CD4-positive, CD25-positive, alpha-beta regulatory T cell (primary cell): ENCODE measurements around the gene BPIFB2. TPM values are rescaled to one million over a fixed set of nuclear protein-coding genes. Genes with fewer than 3 reads are reported as not detected.

Experiments used
- ATAC-seq, 2 donors: fragments of 150-1000 bp; cut with Tn5 transposase; one replicate each; pipeline ENCODE4 v1.10.0; 2021; ENCODE audit warnings: low read depth in 2 of 2, moderate number of reproducible peaks in 2 of 2, moderate library complexity in 1 of 2
- DNase-seq, 3 donors: peaks; one replicate each; pipeline versions ENCODE4 v3.0.0 to v3.0.0-alpha.2; 2012 to 2022; ENCODE audit warnings: mixed read lengths in 1 of 3
- H3K27ac ChIP-seq: one replicate; pipeline ENCODE4 v1.7.0; 2013; ENCODE audit warnings: mild to moderate bottlenecking, low read length; ENCODE audit not compliant: insufficient read depth, poor library complexity, severe bottlenecking
- H3K27me3 ChIP-seq: one replicate; pipeline ENCODE4 v1.7.0; 2013; ENCODE audit warnings: low read length; ENCODE audit not compliant: control insufficient read depth, insufficient read depth
- H3K36me3 ChIP-seq: one replicate; pipeline ENCODE4 v1.7.0; 2013; ENCODE audit warnings: mild to moderate bottlenecking, low read length, moderate library complexity; ENCODE audit not compliant: control insufficient read depth, insufficient read depth
- H3K4me1 ChIP-seq: 2 replicates; pipeline ENCODE4 v1.7.0; 2013; ENCODE audit warnings: mild to moderate bottlenecking, low read length; ENCODE audit not compliant: insufficient read depth, control insufficient read depth, poor library complexity, severe bottlenecking
- H3K4me3 ChIP-seq: one replicate; pipeline ENCODE4 v1.7.0; 2013; ENCODE audit warnings: low read depth, mild to moderate bottlenecking, low read length, moderate library complexity
- H3K9me3 ChIP-seq, 2 experiments: 1 replicate in 1 of 2; 2 replicates in 1 of 2; pipeline ENCODE4 v1.7.0; 2013; ENCODE audit warnings: low read length in 2 of 2, mild to moderate bottlenecking in 1 of 2, moderate library complexity in 1 of 2; ENCODE audit not compliant: control insufficient read depth in 2 of 2
- H3K27ac Mint-ChIP-seq, 3 donors: one replicate each; pipeline ENCODE4 v1.8.0; 2020 to 2022; ENCODE audit warnings: mild to moderate bottlenecking in 3 of 3, mixed read lengths in 3 of 3, moderate library complexity in 2 of 3
- H3K27me3 Mint-ChIP-seq: one replicate; pipeline ENCODE4 v1.8.0; 2022; ENCODE audit warnings: mild to moderate bottlenecking, mixed read lengths
- H3K36me3 Mint-ChIP-seq: one replicate; pipeline ENCODE4 v1.8.0; 2020; ENCODE audit warnings: mixed read lengths
- H3K4me1 Mint-ChIP-seq, 4 donors: one replicate each; pipeline ENCODE4 v1.8.0; 2020 to 2022; ENCODE audit warnings: mixed read lengths in 4 of 4, mild to moderate bottlenecking in 1 of 4
- H3K4me3 Mint-ChIP-seq, 4 donors: one replicate each; pipeline ENCODE4 v1.8.0; 2020 to 2022; ENCODE audit warnings: mild to moderate bottlenecking in 4 of 4, mixed read lengths in 4 of 4, moderate library complexity in 3 of 4
- H3K9me3 Mint-ChIP-seq, 7 donors: one replicate each; pipeline ENCODE4 v1.8.0; 2020 to 2022; ENCODE audit warnings: mixed read lengths in 7 of 7, mild to moderate bottlenecking in 3 of 7, moderate library complexity in 2 of 7
- polyA plus RNA-seq, 4 donors: library from polyadenylated mRNA; unstranded; fragments of 300-500 nt; fragmentation: Illumina TruSeq; gene quantifications; one replicate each; pipeline ENCODE4 v1.2.3, GENCODE V29; 2021
- total RNA-seq: library from RNA; stranded (reverse); gene quantifications from one replicate; pipeline ENCODE4 v1.2.3, GENCODE V29; 2022

The BPIFB2 gene
- total and polyA plus RNA-seq, 5 donors from 2014 or later: not detected

DNA sequence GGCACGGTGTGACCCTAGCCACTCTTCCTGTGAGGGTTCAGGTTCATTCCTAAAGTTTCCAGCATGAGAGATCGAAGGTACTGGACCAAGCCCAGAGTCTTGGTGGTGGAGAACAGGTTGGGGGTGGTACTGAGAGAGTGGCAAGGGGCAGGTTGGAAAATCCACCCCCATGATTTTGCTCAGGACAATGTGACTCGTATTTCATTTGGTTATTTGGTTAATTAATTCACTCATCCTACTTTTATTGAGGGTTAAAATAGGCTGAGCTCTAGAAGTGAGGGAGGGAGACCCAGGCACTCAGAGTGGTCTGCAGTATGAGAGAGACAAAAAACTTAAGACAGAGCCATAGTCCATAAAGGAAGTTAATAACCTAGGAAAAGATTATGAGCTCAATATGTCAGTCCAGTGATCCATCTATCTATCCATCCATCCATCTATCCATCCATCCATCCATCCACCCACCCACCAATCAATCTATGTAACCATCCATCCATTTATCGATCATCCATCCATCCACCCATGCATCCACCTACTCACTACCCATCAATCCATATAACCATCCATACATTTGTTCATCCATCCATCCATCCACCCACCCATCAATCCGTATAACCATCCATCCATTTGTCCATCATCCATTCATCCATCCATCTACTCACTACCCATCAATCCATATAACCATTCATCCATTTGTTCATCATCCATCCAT is 17.3 kb downstream of the BPIFB2 start:
- Mint-ChIP-seq H3K36me3 (no peaks in the 10 kb centered on the region), H3K4me1 (peaks cover 0 to 3% (median 0%) of the 10 kb centered on the region in 4 donors), H3K4me3 (no peak overlapping the region), H3K27ac (no peak overlapping the region), H3K27me3 (no peaks in the 10 kb centered on the region), H3K9me3 (no peaks in the 10 kb centered on the region)
- DNase-seq: no peak
- Histone ChIP-seq H3K4me1 (no peaks in the 10 kb centered on the region), H3K27me3 (no peaks in the 10 kb centered on the region), H3K27ac (no peak overlapping the region), H3K4me3 (no peak overlapping the region), H3K36me3 (no peaks in the 10 kb centered on the region), H3K9me3 (no peaks in the 10 kb centered on the region)
- ATAC-seq: no peak

- Histone ChIP-seq H3K27ac (no peak overlapping the region), H3K36me3 (no peaks in the 10 kb centered on the region), H3K9me3 (no peaks in the 10 kb centered on the region), H3K27me3 (no peaks in the 10 kb centered on the region), H3K4me3 (no peak overlapping the region), H3K4me1 (no peaks in the 10 kb centered on the region)
- ATAC-seq (no peak), DNase-seq (no peak)
- H3K4me3 Mint-ChIP-seq: no peak overlapping the region
- H3K36me3 Mint-ChIP-seq: no peaks in the 10 kb centered on the region
- no peaks in the 10 kb centered on the region for H3K9me3 Mint-ChIP-seq
- H3K27me3 Mint-ChIP-seq: no peaks in the 10 kb centered on the region
- H3K27ac Mint-ChIP-seq: no peak overlapping the region
- peaks cover 0 to 3% (median 0%) of the 10 kb centered on the region in 4 donors for H3K4me1 Mint-ChIP-seq
Observed at GRCh38 chr20:33025318-33025876, 17.9 kb downstream of the BPIFB2 start.

DNA sequence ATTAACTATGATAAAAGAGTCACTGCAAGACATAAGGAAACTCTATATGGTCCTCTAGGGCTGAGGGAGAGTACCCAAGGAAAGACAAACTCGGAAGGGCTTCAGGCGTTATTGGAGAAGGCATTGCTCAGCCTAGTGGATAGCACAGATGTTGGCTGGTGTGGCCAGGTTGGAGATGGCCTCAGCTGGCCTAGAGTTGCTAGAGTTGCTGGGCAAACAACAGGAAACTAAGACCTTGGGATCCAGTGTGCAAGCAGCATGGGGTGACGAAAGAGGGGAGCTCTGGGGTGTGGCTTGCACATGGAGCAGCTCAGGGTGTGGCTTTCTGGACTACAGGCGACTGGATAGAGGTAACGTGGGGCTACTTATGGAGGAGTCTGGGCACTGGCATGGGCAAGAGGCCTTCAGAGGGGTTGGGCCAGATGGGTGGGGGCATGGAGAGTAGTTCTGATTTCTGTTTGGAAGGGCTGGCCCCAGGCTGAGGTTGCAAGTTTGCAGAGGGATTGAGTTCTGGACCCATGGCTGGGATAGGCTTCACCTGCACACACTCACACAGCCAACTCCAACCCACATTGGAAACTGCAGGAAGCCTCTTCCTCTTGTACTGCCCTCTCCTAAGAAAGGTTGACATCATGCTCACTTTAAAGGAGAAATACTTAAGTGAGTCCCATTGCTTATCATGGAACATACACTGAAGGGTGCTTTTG is 18.7 kb downstream of the BPIFB2 start:
- no peak overlapping the region for H3K27ac ChIP-seq
- H3K4me3 Mint-ChIP-seq: no peak overlapping the region
- no peaks in the 10 kb centered on the region for H3K27me3 Mint-ChIP-seq
- H3K4me1 Mint-ChIP-seq: peaks cover 0 to 3% (median 0%) of the 10 kb centered on the region in 4 donors
- H3K27ac Mint-ChIP-seq: no peak overlapping the region
- no peaks in the 10 kb centered on the region for H3K36me3 Mint-ChIP-seq
- H3K36me3 ChIP-seq: no peaks in the 10 kb centered on the region
- DNase-seq: no peak
- H3K4me3 ChIP-seq: no peak overlapping the region
- no peak for ATAC-seq
- H3K27me3 ChIP-seq: no peaks in the 10 kb centered on the region
- H3K9me3 Mint-ChIP-seq: no peaks in the 10 kb centered on the region
- no peaks in the 10 kb centered on the region for H3K4me1 ChIP-seq
- H3K9me3 ChIP-seq: no peaks in the 10 kb centered on the region

DNA sequence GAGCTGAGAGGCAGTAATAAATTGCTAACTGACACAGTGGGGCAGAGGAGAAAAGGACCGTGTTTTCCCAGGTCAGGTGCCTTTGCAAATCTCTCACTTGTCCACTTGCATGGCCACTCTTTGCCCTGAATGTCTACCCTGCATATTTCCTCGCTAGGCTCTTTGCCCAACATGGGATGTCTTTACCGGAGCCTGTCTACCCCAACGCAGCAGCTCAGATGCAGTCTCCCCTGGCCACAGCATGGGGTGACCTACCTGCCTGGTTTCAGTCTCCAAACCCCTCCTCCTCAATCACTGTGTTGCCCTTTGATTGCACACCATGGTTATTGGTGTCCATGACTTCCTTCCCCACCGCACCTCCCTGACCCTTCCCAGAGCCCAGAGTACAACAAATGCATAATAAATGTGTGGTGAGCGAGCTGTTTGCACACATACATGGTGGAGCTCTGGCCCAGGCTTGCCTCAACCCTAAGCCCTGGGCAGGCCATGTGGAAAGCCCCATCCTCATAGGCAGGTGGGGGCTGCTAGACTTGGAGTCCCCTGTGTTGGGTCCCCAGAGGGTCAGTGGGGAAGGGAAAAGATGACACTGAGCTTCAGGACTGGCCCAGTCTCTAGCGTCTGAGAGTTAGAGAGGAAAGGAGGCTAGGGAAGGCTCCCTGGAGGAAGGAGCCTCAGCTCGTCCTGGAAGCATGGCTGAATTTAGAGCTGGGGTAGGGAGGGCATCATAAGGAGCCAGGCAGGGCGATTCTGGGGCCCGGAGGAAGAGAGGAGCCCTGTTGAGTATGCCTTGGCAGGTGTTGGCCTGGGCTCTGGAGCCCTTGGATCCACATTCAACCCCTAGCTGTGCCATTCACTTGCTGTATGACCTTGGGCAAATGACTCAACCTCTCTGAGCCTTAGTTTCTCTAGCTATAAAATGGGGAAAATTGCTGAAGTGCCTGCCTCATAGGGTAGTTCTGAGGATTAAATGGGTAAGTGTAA is 19.6 kb downstream of the BPIFB2 start:
- Histone ChIP-seq H3K27ac (no peak overlapping the region), H3K4me1 (no peaks in the 10 kb centered on the region), H3K9me3 (no peaks in the 10 kb centered on the region), H3K27me3 (no peaks in the 10 kb centered on the region), H3K4me3 (no peak overlapping the region), H3K36me3 (no peaks in the 10 kb centered on the region)
- Mint-ChIP-seq H3K4me1 (peaks cover 0 to under 1% (median 0%) of the 10 kb centered on the region in 4 donors), H3K36me3 (no peaks in the 10 kb centered on the region), H3K9me3 (no peaks in the 10 kb centered on the region), H3K27me3 (no peaks in the 10 kb centered on the region), H3K27ac (peak overlapping the region in 1 of 3 donors; percentile 27), H3K4me3 (no peak overlapping the region)
- DNase-seq: no peak
- no peak for ATAC-seq

- Mint-ChIP-seq H3K27ac (no peak overlapping the region), H3K9me3 (peaks cover 0 to 1% (median under 1%) of the 10 kb centered on the region in 7 donors), H3K27me3 (no peaks in the 10 kb centered on the region), H3K36me3 (no peaks in the 10 kb centered on the region), H3K4me1 (no peaks in the 10 kb centered on the region), H3K4me3 (no peak overlapping the region)
- ATAC-seq: no peak
- DNase-seq: no peak
- Histone ChIP-seq H3K36me3 (no peaks in the 10 kb centered on the region), H3K4me3 (no peak overlapping the region), H3K27me3 (no peaks in the 10 kb centered on the region), H3K9me3 (no peaks in the 10 kb centered on the region), H3K27ac (no peak overlapping the region), H3K4me1 (no peaks in the 10 kb centered on the region)
Observed at GRCh38 chr20:33027769-33028751, 20.6 kb downstream of the BPIFB2 start.

DNA sequence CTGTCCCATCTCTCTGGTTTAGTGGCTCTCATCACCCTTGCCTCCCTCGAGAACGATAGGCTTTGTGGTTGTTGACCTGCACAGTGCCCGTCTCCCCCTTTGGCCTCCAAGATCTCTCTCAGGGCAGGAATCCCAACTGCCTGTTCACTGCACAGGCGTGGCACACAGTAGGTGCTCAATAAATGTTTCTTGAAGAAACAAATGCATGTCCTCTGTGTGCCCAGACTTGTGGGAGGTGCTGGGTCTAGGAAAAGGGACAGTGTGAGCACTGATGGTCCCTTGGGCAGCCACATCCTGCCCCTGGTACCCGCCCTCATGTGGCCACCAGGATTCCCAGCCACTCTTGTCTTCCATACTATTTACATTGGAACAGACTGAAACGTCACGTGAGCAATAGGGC is 21.4 kb downstream of the BPIFB2 start:
- no peak overlapping the region for H3K27ac ChIP-seq

More for the DNA sequence above, 21.4 kb downstream of the BPIFB2 start:
- ATAC-seq (no peak), DNase-seq (no peak)
- H3K27ac Mint-ChIP-seq: no peak overlapping the region
- H3K36me3 ChIP-seq: no peaks in the 10 kb centered on the region
- H3K9me3 Mint-ChIP-seq: peaks cover 0 to 8% (median 1%) of the 10 kb centered on the region in 7 donors
- no peaks in the 10 kb centered on the region for H3K27me3 Mint-ChIP-seq
- no peaks in the 10 kb centered on the region for H3K4me1 ChIP-seq
- H3K4me1 Mint-ChIP-seq: no peaks in the 10 kb centered on the region
- no peaks in the 10 kb centered on the region for H3K27me3 ChIP-seq
- H3K4me3 ChIP-seq: no peak overlapping the region
- no peak overlapping the region for H3K4me3 Mint-ChIP-seq
- H3K9me3 ChIP-seq: peaks cover 0 to 2% of the 10 kb centered on the region in 2 experiments
- H3K36me3 Mint-ChIP-seq: no peaks in the 10 kb centered on the region
